ENCODE results near the gene ANKRD23.
"Not testable (repeated sequence)": the region's sequence is repeated elsewhere in the genome, so short reads cannot be mapped to it uniquely, and the experiment has no call there.

ANKRD23 gene

GRCh38 chr2:96864343-96865091 is 20.7 kb upstream of the ANKRD23 start:
- no peak for DNase-seq (ENCODE audit: low read depth, low spot score)
- ChIA-PET CTCF (interaction anchor here (1.0 to 10.4 kb wide), 2 partner anchors 89 to 97 kb away, joined by 3 to 153 read pairs; no protein-coding TSS in a partner anchor), POLR2A (no interaction called here)
- H3K4me3 ChIP-seq (ENCODE audit: low read depth, low read length), result no peak overlapping the region
- TF ChIP-seq CTCF (IDR thresholded peaks at IDR 0.05; ENCODE audit: insufficient read depth, low read length, missing control alignments), result no peak

- TF ChIP-seq CTCF (IDR thresholded peaks at IDR 0.05; ENCODE audit: insufficient read depth, low read length, missing control alignments), result no peak
- POLR2A ChIA-PET, result no interaction called here
- no peak overlapping the region for H3K4me3 ChIP-seq (ENCODE audit: low read depth, low read length)
- CTCF ChIA-PET, result interaction anchor here (1.0 to 10.4 kb wide), 2 partner anchors 90 to 97 kb away, joined by 3 to 153 read pairs; no protein-coding TSS in a partner anchor
- DNase-seq (ENCODE audit: low read depth, low spot score), result no peak
Observed at GRCh38 chr2:96863575-96864342, 19.9 kb upstream of the ANKRD23 start.

GRCh38 chr2:96863056-96863455 is 19.2 kb upstream of the ANKRD23 start:
- H3K4me3 ChIP-seq (ENCODE audit: low read depth, low read length); POLR2A ChIA-PET; DNase-seq (ENCODE audit: low read depth, low spot score): not testable (repeated sequence)
- CTCF ChIA-PET, result interaction anchor here (10.4 kb wide), 1 partner anchor 90 kb away, joined by 153 read pairs; no protein-coding TSS in a partner anchor

GRCh38 chr2:96861074-96861473 is 17.3 kb upstream of the ANKRD23 start:
- POLR2A ChIA-PET, result no interaction called here
- TF ChIP-seq CTCF (IDR thresholded peaks at IDR 0.05; ENCODE audit: insufficient read depth, low read length, missing control alignments), result no peak
- CTCF ChIA-PET, result interaction anchor here (10.4 kb wide), 1 partner anchor 92 kb away, joined by 153 read pairs; no protein-coding TSS in a partner anchor
- no peak overlapping the region for H3K4me3 ChIP-seq (ENCODE audit: low read depth, low read length)
- DNase-seq (ENCODE audit: low read depth, low spot score), result no peak

- ChIA-PET POLR2A (interaction anchor here (0.9 kb wide), 1 partner anchor 8 kb away, joined by 3 read pairs; no protein-coding TSS in a partner anchor), CTCF (interaction anchor here (1.6 to 10.4 kb wide), 4 partner anchors 7 to 102 kb away, joined by 3 to 153 read pairs (median 44); partner anchors contain the start of gene SEMA4C)
- no peak for TF ChIP-seq CTCF (IDR thresholded peaks at IDR 0.05; ENCODE audit: insufficient read depth, low read length, missing control alignments)
- no peak for DNase-seq (ENCODE audit: low read depth, low spot score)
- no peak overlapping the region for H3K4me3 ChIP-seq (ENCODE audit: low read depth, low read length)
Observed at GRCh38 chr2:96860065-96861029, 16.5 kb upstream of the ANKRD23 start.

- no peak for DNase-seq (ENCODE audit: low read depth, low spot score)
- CTCF ChIA-PET, result interaction anchor here (1.6 to 10.4 kb wide), 4 partner anchors 8 to 102 kb away, joined by 3 to 153 read pairs (median 44); partner anchors contain the start of gene SEMA4C
- H3K4me3 ChIP-seq (ENCODE audit: low read depth, low read length), result no peak overlapping the region
- POLR2A ChIA-PET, result interaction anchor here (0.7 to 2.9 kb wide), 3 partner anchors 9 to 333 kb away, joined by 3 to 22 read pairs (median 3); no protein-coding TSS in a partner anchor
- no peak for TF ChIP-seq CTCF (IDR thresholded peaks at IDR 0.05; ENCODE audit: insufficient read depth, low read length, missing control alignments)
Observed at GRCh38 chr2:96859681-96860064, 15.9 kb upstream of the ANKRD23 start.
